NCI-H2107 treated with DMSO at 0.1 percent for 48 hours (cell line): ENCODE data around the gene ERBB4.
A peak's percentile ranks its signal among the peaks of the same experiment; 100 is the strongest.

Experiments used
- DNase-seq: peaks from one replicate; lab custom pipeline; 2025; ENCODE audit not compliant: unreplicated experiment; lab: John Stamatoyannopoulos, UW

Gene ERBB4

GRCh38 chr2:211845338-211846035, 693.1 kb downstream of the ERBB4 start:
- no peak for DNase-seq

GRCh38 chr2:211837706-211838105, 700.9 kb downstream of the ERBB4 start:
- DNase-seq = no peak

- DNase-seq = peak; percentile 43
These were observed 701.4 kb downstream of the ERBB4 start for GRCh38 chr2:211837206-211837605.

GRCh38 chr2:211836409-211836808, 702.2 kb downstream of the ERBB4 start:
- peak; percentile 92 for DNase-seq

GRCh38 chr2:211835695-211836094, 702.9 kb downstream of the ERBB4 start:
- DNase-seq = no peak

DNA sequence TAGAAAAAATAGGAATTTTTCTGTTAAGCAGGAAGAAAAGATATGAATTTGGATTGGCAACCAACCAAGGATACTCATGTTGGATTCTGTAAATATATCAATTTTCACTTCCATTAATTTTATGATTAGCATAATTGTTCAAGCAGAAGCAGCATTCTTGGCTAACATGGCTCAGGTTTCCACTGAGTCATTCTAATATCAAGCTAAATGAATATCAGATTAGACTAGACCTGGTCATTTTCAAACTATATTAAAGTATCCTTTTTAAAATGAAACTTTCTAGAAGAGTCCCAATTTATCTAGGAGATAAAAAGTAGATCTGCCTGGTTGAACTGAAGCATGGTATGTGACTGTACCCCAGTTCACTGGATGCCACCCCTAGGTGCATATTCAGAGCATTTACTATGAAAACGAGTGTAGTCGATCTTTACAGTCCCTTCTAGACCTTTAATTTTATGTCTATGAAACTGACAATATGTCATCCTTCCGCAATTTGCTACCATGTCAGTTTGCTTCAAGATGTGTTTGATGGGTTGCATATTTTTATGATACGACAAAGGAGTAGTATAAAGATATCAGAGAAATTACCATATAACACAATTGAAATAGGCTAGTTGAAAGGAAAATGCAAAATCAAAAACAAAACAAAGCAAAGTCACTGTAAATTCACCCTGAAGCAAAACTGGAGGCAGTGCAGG, 704.9 kb downstream of the ERBB4 start:
- no peak for DNase-seq

- no peak for DNase-seq
These were observed 708.9 kb downstream of the ERBB4 start for GRCh38 chr2:211829725-211830124.

GRCh38 chr2:211823886-211824479, 714.6 kb downstream of the ERBB4 start:
- no peak for DNase-seq

GRCh38 chr2:211822686-211823335, 715.8 kb downstream of the ERBB4 start:
- no peak for DNase-seq

DNA sequence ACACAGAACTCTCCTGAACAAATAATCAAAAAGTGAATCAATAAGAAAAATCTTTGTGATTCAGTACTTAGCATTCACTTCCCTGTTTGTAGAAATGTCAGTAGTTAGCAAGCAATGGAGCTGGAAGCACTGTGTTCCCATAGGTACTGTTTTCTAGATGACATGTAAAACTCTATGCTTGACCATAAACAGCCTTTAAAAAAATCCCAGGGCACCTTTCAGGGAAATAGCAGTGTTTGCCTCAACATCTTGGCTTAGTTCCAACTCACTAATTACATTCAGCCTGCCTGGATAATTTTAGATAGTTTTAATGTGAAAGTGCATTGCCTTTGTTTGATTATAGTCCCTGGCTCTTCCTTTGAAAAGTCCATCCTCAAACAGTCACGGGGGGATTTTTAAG, 721.8 kb downstream of the ERBB4 start:
- DNase-seq = no peak

DNA sequence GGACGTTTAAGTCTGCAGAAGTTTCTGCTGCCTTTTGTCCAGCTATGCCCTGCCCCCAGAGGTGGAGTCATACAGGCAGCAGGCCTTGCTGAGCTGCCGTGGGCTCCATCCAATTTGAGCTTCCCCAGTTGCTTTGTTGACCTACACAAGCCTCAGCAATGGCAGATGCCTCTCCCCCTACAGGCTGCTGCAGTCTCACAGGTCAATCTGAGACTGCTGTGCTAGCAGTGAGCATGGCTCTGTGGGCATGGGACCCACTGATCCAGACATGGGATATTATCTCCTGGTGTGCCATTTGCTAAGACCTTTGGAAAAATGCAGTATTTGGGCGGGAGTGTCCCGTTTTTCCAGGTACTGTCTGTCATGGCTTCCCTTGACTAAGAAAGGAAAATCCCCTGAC, 726.0 kb downstream of the ERBB4 start:
- no peak for DNase-seq

DNA sequence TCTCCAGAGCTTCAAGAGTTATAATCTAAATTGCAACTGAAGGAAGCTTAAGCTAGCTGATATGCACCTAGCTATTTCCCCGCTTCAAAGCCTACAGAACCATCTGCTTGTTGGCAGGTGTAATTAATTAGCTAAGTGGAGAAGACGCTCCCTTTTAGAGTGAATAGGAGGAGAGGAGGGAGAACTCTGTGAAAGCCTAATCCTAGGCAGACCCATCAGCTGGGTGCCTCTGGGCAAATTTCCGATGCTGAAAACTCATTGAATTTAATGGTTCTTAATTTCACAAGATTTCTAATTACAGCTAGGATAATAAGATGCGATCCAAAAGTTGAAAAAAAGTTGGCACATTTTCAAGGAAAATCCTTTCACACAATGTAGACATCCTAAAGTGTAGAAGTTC, 735.9 kb downstream of the ERBB4 start:
- no peak for DNase-seq

DNA sequence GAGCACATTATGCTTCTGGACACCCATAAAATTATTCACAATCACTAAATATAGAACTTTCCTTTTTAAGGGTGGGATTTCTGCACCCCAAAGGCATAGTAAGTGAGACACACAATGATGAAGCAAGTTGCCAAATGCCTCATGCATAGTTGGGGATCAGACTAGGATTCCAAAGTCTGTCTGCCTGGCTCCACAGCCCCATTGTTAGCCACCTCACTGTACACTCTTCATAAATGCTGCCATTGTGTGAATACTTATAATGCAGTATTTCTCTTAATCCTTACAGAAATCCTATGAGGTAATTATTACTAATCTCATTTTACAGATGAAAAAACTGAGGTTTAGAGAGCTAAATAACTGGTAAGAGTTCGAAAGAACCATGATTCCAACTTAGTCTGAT, 738.6 kb downstream of the ERBB4 start:
- DNase-seq = no peak

DNA sequence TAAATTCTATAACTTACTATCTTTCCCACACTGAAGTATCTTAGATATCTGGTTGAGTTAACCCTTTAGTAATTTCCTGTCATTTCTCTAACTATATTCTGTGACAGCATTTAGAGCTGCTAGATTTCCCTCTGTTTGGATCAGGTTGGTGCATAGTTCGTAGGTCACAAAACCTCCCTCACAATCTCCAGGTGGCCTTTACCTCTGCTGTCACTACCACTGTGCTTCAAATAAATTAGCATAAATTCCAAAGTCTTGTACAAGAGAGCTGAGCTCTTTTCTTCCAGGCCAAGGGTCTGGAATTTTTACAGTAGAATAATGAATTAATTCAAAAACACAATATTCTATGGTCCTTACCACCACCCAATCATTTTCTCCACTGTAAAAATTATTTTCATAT, 739.7 kb downstream of the ERBB4 start:
- no peak for DNase-seq

DNA sequence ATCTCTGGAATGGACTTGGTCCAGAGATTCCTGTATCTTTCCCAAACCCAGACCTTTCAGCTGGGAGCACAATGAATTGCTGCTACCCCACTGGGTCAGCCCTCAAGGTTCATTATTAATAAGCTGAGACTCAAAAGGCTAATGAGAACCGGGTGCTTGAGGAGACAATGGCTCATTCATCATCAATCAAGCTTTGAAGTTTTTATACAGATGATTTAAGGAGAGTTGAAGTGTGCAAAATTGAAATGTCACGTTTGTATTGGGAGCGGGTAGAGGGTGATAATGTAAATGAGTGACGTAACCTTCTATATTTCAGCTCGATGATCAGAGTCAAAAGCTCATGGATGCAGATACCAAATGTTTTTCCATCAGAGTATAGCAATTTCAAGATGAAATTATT, 744.9 kb downstream of the ERBB4 start:
- DNase-seq = no peak

DNA sequence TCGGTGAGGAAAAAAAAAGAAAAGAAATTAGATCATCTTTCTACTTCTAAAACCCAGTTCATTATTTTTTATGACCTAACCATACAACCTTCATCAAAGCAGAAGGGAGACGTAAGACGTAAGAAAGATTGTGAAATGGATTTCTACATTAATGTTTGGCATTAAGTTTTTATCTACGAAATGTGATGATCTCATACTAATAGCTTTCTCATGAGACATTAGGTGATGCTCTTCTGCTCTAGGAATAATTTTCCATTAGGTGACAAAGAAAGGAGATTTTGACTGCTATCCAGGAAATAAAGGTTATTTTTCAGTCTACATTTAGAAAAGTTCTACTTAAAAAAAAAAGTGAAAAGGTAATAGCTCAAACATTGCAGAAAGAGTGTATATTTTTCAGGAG, 748.6 kb downstream of the ERBB4 start:
- DNase-seq = no peak

GRCh38 chr2:211766689-211767088, 771.9 kb downstream of the ERBB4 start:
- DNase-seq = no peak

- DNase-seq = no peak
These were observed 776.1 kb downstream of the ERBB4 start for GRCh38 chr2:211762479-211762878.

DNA sequence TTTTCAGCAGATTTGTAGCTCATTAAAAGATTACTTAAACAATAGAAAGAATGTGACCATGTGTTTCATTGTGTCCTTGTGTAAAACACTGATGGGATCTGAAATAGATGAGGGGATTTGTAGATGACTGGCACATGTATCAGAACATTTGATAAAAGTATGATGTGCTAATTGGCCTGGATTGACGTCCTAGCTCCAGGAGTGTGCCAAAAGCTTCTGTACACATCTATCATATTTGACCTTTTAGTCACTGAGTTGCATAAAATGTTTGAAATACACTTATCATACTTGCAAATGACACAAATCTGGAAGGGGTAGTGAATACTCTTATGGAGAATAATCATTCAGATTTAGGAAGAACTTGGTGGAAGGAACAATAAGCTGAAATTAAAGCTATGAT, 778.5 kb downstream of the ERBB4 start:
- DNase-seq = no peak

DNA sequence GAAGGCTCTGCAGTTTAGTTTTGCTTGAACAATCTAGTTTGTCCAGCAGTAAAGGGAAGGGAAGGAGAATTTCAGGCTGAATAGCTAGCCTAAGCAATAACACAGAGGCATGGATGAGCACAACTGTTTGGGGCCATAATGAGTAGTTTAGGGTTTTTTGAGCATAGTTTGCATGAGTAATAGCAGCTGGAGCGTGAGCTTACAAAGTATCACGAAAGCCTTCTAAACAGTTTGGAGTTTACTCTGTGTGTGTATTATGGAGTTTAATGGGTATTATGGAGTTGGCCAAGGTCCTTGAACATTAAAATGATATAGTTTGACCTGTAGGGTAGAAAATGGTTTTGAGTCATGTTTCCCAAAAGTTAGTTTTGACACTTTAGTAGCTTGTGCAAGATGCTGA, 782.3 kb downstream of the ERBB4 start:
- no peak for DNase-seq

- DNase-seq = no peak
These were observed 783.4 kb downstream of the ERBB4 start for GRCh38 chr2:211755187-211755586.

GRCh38 chr2:211751848-211752247, 786.8 kb downstream of the ERBB4 start:
- no peak for DNase-seq
